ENCODE data around the gene KIAA1958.

KIAA1958 gene

DNA sequence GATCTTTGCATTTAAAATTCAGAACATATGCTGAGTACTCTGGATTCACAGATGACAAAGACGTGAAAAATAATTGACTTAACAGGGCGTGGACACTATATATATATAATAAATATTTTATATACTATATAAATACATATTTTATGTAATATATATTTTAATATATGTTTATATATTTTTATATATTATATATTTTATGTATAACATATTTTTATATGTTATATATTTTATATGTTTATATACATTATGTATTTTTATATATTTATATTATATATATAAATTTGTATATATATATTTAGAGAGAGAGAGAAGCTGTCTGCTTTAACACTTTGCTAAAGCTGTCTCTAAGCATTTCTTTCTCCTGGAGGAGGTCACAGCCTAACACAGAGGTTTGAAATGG is 118.2 kb downstream of the KIAA1958 start:
- no peak for DNase-seq (ENCODE audit: low read depth)

DNA sequence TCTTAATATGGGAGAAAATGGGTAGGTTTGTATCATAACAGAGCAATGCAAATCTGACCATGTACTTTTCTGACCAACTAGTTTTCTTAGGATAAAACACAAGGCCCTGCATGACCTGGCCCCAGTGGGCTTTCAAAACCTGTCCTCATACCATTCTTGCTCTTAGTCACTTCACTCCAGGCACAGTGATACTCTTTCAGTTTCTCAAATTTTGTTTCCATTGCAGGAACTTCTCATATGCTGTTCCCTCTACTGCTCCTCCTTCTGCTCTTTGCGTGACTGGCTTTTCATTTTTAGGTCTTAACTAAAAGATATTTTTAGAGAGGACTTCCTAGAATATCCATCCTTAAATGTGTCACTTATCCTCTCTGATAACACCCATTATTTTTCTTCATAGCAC is 118.9 kb downstream of the KIAA1958 start:
- no peak for DNase-seq (ENCODE audit: low read depth)

DNA sequence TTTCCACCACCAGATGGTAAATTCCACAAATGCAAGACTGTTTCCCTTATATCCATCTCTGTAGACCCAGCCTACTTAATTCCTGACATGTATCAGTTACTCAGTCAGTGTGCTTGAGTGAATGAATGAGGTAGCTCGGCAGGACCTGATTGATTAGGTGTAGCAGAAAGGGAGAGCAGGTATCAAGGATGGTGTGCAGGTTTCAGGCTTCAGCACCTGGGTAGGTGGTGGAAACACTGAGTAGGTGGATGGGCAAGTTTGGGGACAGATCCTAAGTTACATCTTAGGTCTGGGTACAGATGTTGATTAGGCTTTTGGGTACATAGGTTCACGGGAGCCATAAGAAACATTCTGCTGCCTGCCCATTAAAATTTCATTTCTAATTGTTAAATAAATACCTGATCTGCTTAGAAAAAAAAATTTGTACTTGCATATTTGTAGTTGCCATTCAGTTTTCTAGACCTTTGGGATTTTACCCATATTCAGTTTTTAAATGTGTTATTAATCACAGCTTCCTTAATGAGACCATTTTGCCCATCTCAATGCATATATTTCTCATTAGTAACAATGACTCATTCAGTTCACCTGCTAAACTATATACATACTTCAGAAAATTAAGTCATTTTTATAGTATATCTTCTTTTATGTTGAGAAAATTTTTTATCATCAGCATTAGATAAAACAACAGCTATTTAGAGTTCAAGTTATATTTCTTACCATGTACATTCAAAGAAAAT is 119.5 kb downstream of the KIAA1958 start:
- DNase-seq (ENCODE audit: low read depth): no peak

DNA sequence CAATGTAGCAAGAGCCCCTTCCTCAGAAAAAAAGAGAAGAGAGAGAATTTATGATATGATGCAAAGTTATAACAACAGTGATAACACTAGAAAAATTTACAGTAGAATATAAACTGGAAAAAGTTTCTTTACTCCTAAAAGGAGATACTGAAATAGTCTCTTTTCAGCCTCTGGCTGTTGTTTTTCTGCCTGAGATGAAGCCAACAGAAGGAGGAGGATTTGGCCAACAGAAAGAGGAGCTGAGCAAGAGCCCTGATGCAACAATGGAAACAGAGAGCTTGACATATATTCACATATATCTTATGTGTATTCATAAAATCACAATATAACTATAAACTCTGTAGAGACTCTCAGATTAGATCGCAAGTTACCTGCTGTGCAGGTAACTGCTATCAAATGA is 122.2 kb downstream of the KIAA1958 start:
- DNase-seq (ENCODE audit: low read depth): no peak

DNA sequence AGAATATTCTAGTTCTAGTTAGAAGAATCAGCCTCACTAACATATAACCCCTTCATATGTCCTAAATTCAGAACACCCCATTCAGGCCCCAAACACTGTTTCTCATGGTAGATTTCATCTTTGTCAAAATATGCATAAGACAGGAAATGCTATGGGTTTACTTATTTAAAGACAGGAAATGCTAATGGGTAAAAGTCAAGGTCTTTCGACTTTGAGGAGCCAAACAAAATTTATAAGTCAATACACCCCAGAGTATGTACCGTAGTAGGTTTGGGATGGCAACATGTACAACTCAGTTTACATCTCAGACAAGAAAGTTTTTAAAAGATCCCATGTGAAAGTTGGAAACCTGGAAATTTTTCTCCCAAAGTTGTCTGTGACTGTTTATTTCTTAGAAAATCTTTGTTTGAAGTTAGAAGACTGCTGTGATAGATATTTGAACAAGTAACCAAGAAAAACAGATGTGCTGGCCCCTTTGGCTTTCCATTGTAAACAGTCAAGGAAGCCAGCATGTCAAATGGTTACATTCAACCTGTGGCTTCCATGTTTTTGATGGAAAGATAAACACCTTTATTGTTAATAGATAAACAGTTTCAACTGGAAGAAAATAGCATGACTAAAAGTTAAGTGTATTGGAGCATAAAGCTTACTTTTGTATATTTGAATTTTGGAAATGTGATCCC is 129.1 kb downstream of the KIAA1958 start:
- no peak for DNase-seq (ENCODE audit: low read depth)

DNA sequence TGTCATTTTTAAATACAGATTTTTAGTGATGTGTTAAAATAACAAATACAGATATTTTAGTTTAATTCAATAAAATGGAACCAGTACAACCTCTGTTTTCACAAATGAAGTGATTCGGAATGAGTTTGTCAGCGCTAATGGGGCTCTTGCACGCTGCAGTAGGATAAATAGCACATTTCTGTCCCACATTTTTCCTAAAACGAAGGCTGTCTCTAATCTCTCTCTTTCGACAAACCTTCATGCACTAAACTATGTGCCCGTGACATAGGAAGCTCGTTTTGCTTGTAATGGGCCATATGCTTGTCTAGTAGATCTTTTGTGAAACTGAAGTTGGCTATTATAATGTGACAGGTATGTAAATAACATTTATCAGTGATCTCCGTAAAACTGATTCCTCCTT is 130.7 kb downstream of the KIAA1958 start:
- DNase-seq (ENCODE audit: low read depth): no peak

DNA sequence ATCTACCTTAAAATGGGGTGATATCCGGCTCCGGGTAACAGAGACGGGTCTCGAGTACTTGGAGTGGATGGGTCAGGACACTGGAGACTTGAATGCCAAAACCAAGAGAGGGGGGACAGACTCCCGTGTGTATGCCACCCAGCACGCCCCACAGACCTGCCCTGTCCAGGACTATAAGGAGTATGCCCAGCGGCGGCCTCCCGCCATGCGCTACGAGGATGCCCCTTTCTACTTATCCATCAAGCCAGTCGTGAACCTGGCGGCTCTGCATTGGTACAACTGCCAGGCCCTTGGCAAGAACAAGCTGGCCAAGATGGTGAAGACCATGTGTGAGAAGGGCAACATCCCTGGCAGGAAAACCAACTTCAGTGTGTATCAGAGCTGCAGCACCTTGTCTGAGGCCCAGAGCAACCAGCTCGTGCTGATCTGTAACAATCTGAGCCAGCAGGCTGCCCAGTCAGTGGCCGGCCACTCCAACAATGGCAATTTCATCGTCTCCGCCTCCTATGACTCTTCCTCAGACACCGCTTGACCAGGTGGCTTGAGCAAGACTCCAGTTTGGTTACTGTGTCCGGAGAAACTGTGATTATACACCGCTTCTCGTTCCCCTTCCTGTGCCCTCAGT is 131.9 kb downstream of the KIAA1958 start:
- no peak for DNase-seq (ENCODE audit: low read depth)

DNA sequence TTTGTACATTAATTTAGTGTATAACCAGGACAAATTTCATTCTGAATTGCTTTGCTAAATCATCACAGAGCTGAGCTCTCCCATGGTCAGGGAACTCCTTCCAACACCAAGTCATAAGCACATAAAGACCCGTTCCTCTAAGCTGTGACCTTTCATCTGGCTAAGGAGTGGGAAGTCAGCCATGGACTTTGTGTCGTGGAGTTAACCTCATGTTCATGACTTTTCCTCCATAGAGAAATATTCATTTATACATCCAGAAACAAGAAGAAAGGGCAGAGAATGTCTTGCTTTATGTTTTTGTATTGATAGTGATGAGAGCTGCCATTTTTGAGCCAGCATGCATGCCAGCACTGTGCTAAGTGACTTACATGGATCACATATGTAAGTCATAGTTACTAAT is 133.8 kb downstream of the KIAA1958 start:
- no peak for DNase-seq (ENCODE audit: low read depth)

DNA sequence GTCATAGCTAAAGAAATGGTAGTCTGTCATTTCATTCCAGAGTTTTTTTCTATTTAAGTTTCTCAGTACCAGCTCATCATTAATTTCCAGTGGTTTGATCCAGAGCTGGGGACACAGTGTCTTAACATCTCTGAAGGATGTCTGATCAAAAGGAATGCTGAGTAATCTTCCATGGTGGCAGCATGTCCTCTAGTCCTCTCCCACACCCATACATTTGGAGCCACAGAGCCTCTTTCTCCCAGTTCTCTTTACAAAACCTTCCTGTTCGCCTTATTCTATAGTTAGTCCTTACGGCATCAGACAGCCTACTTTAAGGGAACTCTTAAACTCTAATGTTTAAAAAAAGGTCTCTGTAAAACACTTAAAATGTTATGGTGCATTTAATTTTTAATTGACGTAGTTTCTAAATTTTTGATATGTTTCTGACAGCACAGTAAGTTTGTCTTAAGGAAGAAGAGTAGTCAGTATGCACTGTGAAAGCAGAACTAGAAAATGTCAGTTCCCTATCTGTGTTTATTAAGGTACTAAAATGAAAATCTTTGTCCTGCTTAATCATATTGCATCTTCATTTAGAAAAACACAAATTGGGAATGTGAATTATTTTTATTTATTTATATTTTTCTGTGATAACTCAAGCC is 134.5 kb downstream of the KIAA1958 start:
- no peak for DNase-seq (ENCODE audit: low read depth)

DNA sequence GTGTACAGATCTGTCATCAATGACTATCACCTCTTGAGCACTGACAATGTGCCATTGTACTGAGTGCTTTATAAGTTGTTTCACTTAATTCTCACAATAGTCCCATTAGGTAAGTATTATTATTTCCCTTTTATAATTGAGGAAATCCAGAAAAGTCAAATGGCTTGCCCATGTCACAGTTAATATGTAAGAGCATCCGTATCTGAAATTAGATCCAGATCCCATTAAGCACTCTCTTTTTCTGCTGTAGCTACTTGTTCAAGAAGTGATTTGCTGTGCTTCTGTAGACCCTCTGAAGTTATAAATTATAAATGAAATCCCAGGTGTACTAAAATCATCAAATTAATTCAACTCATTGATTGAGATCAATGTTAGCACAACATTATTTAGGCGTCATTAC is 136.6 kb downstream of the KIAA1958 start:
- no peak for DNase-seq (ENCODE audit: low read depth)

DNA sequence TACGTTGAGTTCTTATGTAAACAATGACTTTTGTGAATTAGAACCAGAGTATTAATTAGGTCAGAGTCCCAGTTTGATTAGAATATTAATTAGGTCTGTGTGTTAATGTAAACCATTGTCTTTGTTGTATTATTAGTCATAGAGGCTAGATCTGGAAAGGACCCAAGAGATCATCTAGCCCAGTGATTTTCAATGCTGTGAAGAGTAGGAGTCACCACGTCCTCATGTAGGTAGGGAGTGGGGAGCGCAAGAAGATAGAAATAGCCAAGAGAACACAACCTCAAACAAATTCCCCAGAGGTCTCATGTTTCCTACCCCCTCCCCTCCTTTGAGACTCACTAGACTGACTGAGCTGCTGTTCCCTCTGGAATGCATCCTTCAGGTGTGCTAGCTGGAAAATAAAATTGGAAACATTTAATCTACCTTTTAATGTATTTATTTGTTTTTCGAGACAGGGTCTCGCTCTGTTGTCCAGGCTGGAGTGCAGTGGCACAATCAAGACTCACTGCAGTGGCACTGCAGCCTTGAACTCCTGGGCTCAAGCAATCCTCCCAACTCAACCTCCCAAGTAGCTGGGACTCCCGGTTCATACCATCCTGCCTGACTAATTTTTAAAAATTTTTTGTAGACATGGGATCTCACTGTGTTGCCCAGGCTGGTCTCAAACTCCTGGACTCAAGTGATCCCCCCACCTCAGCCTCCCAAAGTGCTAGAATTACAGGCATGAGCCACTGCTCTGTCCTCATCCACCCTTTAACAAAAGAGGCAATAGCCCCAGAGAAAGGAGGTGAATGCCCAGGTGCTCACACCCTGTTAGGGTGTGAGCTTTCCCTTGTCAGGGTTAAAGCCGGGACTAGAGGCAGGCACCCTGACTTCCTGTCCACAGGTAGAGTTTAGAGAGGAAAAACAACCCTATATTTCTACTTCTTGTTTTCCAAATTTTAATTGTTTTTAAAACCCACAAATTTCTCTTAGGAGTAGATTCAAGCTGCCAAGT is 138.4 kb downstream of the KIAA1958 start:
- no peak for DNase-seq (ENCODE audit: low read depth)

DNA sequence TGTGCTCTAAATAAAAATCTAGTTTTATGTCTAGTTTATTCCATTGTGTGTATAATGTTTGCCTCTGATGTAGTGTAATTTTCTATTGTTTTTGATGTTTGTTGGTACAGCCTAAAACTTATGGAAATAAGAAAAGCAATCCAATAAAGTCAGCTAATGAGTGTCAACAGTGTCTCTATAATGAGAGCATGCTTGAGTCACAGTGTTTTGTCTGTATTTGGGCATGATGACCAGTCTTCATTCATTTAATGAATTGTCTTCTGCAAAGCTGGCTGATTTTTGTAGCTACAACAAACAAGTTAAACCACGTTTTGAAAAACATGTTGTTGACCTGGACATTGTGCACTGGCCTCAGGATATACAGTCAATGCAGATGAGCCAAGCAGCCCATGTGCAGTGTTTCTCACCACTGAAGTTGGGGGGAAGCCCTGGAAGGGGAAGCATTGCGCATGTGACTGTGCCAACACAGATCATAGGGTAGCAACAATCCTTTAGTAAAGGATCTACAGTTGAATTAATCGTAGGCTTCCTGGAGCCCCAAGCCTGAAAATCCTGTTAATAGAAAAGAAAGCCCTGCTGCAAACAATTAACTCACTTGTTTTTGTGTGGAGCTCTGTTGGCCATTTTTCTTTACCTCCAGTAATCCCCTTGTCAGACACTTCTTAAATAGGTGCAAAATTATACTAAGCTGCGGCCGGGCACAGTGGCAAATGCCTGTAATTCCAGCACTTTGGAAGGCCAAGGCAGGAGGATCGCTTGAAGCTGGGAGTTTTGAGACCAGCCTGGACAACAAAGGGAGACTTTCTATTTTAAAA is 143.3 kb downstream of the KIAA1958 start:
- no peak for DNase-seq (ENCODE audit: low read depth)

DNA sequence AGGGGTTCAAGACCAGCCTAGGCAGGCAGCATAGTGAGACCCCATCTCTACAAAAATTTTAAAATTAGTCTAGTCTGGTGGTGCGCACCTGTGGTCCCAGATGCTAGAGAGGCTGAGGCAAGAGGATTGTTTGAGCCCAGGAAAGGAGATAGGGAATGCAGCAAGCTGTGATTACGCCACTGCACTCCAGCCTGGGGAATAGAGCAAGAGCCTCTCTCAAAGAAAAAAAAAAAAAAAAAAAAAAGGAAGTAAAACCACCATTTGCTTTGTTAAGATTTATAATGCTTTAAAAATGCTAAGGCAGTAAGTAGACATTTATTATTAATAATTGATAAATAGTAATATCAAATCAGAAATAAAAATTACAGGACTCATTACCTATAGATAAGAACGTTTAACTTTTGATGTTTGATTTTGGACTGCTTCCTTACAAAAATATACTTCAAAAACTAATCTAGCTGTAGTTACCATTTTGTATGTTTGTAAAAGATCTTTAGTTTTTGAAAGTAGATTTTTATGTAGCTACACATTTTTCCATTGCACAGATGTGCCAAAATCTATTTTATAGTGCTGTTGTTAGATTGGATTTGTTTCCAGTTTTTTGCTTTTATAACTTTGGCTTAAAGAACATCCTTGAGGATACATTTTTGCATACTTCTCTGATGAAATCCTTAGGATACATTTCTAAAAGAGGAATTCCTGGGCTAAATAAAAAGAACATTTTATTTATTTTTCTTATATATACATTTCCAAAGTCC is 144.9 kb downstream of the KIAA1958 start:
- DNase-seq (ENCODE audit: low read depth): no peak

DNA sequence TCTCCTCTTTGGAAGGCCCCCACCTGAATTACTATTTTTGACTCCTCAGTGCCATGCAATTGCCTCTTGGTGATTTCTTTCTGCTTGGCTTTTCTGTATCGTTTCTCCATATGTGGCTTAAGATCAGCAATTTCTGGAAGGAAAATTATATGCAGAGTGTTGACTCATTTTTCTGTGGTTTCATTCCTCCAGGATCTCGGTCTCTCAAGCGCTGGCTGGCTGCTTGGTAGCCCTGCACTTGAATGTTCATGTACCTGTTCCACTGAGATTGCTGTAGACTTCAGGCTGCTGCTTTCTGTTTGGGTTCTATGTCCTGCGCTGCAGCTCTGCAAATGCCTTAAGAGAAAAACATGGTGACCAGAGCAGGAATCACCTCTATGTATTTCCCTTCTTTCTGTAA is 153.7 kb downstream of the KIAA1958 start:
- DNase-seq (ENCODE audit: low read depth): peak; percentile 7

DNA sequence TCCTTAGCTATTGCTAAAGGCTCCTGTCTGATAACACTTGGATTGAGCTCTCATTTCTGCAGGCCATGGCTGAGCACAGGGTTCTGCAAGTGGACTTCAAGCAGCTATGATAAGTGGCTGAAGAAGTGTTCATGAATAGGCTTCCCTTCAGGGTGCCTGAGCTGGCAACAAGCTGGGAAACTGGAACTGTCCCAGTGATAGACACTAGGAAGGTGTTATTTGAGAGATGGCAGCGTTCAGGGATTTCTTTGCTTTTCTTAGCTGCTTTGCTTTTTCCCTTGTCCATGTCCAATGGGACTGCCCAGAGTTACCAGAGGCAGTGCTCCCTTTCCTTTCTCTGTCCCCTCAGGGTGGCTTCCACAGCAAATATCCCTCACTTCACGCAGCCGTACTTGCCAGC is 155.5 kb downstream of the KIAA1958 start:
- no peak for DNase-seq (ENCODE audit: low read depth)

DNA sequence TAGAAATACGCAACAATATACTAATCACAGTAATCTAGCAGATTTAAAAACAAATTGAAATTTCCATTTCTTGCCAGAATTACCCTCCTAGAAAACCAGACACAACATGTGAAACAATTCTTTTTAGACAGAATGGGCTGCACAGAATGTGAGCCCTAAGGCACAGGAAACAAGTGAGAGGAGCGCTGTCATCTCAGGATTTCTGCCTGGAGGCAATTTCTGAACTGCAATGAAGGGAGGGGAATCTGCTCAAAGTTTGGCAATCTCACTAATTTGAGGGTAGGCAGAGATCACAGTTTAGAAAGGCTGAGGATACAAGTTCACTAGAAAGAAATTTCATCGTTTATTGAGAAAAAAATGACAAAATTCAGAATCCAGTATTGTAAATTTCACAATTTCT is 161.0 kb downstream of the KIAA1958 start:
- DNase-seq (ENCODE audit: low read depth): no peak

DNA sequence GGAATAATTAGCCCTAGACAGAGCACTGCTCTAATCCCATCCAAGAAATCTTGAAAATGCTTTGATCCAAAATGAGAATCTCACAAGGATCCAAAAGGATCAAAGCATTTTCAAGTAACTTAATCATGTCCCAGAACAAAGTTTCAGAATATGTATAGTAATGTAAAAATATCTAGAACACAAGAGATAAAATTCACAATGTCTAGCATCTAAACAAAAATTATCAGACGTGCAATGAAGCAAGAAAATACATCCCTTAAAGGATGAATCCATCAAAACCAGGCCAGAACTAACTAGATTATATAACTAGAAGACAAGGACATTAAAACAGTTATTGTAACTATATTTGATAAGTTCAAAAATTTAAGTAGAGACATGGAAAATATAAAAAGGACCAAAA is 162.0 kb downstream of the KIAA1958 start:
- DNase-seq (ENCODE audit: low read depth): no peak

DNA sequence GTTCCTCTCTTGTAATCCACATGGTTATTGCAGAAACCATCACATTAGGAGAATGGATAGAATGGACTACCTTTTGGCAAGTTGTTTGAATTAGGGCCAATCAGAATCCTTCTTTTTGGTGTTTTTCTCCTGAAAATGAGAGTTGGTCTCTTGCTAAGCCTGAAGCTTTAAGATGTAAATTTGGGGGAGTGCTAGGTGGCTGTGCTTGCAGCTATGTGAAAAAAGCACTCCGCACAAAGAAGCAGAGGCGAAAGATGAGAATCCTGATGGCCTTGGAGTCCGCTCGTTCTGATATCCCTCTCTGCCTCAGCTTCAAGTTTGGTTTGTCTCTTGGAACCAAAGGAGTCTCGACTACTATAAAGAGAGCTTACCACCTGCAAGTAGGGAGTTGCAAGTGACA is 167.7 kb downstream of the KIAA1958 start:
- no peak for DNase-seq (ENCODE audit: low read depth)

DNA sequence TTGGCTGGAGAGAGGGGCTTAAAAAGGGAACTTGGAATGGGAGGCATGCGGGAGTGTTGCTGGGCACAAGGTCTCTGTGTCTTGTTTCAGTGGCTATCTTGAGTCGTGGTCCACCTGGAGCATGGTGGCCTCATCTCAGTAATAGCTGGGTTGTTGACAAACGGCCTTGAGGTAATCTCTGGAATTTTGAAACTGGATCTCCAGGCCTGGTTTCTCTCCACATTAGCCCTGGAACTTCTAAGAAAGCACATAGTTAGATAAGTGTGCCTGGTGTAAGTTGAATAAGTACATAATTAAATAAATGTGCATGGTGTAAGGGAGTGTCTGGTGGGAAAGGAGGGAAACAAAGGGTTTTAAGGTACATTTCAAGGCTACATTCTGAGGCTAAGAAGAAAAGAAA is 169.0 kb downstream of the KIAA1958 start:
- DNase-seq (ENCODE audit: low read depth): no peak

DNA sequence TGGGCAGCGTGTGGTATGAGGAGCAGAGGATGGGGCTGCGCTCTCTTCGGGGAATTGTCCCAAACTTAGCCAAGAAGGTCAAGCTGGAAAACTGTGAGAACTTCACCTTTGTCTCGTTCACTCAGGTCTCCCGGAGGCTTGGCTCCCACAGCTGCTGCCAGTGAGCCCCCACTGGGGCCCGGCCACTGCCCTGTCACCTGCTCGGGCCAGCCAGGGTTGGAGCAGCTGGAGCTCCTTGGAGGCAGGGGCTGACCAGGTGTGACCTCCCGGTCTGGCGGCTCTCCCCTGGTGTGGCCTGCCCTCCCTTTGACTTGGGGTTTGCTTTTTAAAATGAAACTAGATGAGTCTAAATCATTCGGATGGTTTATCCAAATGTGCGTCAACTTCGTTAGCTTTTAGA is 173.3 kb downstream of the KIAA1958 start:
- DNase-seq (ENCODE audit: low read depth): no peak

Measured in stromal cell of bone marrow (primary cell).